ENCODE data around the gene ARL2. TPM values are rescaled to one million over a fixed set of nuclear protein-coding genes. Genes with fewer than 3 reads are reported as not detected.

ARL2 gene
- total and polyA plus RNA-seq, 2 experiments from 2014 or later = 115 to 155 TPM

DNA sequence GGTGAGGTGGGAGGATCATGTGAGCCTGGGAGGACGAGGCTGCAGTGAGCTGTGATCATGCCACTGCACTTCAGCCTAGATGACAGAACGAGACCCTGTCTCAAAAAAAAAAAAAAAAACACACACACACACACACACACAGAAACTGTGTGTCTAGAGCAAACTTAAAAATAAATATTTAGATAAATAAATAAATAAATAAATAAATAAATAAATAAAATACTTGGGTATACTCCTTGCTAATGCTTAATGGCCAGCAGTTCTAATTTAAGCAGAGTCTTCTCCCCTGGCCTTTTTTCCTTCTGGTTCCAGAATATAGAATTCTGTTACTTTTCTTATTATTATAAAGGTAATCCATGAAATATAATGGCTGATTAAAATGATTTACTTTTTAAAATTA lies 5.1 kb upstream of the ARL2 start:
- Histone ChIP-seq H3K27ac (no peak overlapping the region), H3K4me2 (ENCODE audit: unreplicated experiment) (no peak overlapping the region), H2AFZ (no peak overlapping the region), H3F3A (ENCODE audit: insufficient read depth) (peaks cover 7% of the 10 kb centered on the region; the same call in 1 of the 2 replicates), H3K9ac (no peak overlapping the region), H3K9me2 (ENCODE audit: insufficient read depth) (no peaks in the 10 kb centered on the region), H3K36me3 (ENCODE audit: low read depth) (no peaks in the 10 kb centered on the region), H3K27me3 (replicated peaks; ENCODE audit: insufficient read depth) (no peaks in the 10 kb centered on the region), H3K4me3 (no peak overlapping the region), H4K20me1 (ENCODE audit: insufficient read depth) (no peaks in the 10 kb centered on the region), H3K9me3 (ENCODE audit: low read depth) (no peaks in the 10 kb centered on the region), H3K4me1 (ENCODE audit: insufficient read depth) (peaks cover 32% of the 10 kb centered on the region), H3K79me2 (ENCODE audit: insufficient read depth) (no peaks in the 10 kb centered on the region)
- TF ChIP-seq EZH2phosphoT487 (IDR thresholded peaks at IDR 0.05; ENCODE audit: insufficient read depth, low read depth) (no peak), EZH2 (IDR thresholded peaks at IDR 0.05; ENCODE audit: insufficient read depth, poor library complexity, severe bottlenecking) (no peak)
- WGBS, 2 experiments (ENCODE audit: low coverage in 1 of 2, low lambda C conversion rate in 2 of 2, missing lambda C conversion rate in 2 of 2) = 93 to 98% methylated on average over 2 of the region's 2 CpGs
- no peak for DNase-seq
- in situ Hi-C loops (cut with MboI) = no loop called here

DNA sequence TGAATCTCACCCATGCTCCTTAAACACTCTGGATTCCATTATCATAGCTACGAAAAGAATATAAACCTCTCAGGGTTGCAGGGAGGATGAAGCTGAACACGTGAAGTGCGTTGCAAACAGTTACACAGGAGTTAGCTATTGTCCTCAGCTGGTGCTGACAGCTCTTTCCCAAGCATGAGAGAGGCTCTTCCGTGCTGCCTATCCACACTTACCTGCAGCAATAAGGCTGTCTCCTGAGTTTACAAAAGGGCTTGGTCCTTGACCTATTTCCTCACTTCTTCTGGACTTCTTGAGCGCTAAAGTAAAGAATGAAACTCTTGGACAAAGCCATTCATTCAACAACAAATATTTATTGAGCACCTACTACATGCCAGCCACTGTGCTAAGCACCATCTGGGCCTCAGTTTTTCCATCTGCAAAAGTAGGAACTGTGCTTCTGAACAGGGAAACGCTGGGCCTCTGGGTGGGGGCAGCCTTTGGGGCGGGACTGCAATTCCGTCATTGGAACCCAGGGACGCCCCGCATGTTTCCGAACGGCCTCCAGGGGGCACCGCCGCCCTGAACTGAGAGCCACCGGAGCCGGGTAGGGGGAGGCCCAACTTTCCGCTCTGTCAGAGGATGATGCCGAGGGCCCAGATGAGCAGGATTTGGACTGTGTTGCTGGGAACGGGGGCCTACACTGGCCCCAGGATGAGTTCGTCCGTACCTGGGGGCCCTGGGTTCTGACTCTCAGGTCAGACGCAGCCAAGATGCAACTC lies 651 bp upstream of the ARL2 start:
- H3F3A ChIP-seq (ENCODE audit: insufficient read depth) = 0 out of 2 replicates have a peak, but pooled peaks cover 3% of the 10 kb centered on the region
- peak overlapping the region; percentile 83 for H3K4me3 ChIP-seq
- TF ChIP-seq EZH2 (IDR thresholded peaks at IDR 0.05; ENCODE audit: insufficient read depth, poor library complexity, severe bottlenecking) (no peak), EZH2phosphoT487 (IDR thresholded peaks at IDR 0.05; ENCODE audit: insufficient read depth, low read depth) (no peak)
- in situ Hi-C loops (cut with MboI) = no loop called here
- no peaks in the 10 kb centered on the region for H4K20me1 ChIP-seq (ENCODE audit: insufficient read depth)
- H3K9me2 ChIP-seq (ENCODE audit: insufficient read depth) = no peaks in the 10 kb centered on the region
- peak; percentile 94 for DNase-seq
- no peaks in the 10 kb centered on the region for H3K9me3 ChIP-seq (ENCODE audit: low read depth)
- H3K4me2 ChIP-seq (ENCODE audit: unreplicated experiment) = peak overlapping the region; percentile 96
- 13 to 19% methylated on average over 16 to 22 of the region's 22 CpGs for WGBS, 2 experiments (ENCODE audit: low coverage in 1 of 2, low lambda C conversion rate in 2 of 2, missing lambda C conversion rate in 2 of 2)
- peaks cover 18% of the 10 kb centered on the region for H3K79me2 ChIP-seq (ENCODE audit: insufficient read depth)
- no peaks in the 10 kb centered on the region for H3K27me3 ChIP-seq (replicated peaks; ENCODE audit: insufficient read depth)
- no peaks in the 10 kb centered on the region for H3K36me3 ChIP-seq (ENCODE audit: low read depth)
- peak overlapping the region; percentile 97 for H3K27ac ChIP-seq
- H3K4me1 ChIP-seq (ENCODE audit: insufficient read depth) = peaks cover 7% of the 10 kb centered on the region; the same call in 1 of the 2 replicates
- H3K9ac ChIP-seq = peak overlapping the region; percentile 96
- H2AFZ ChIP-seq = peak overlapping the region; percentile 97

DNA sequence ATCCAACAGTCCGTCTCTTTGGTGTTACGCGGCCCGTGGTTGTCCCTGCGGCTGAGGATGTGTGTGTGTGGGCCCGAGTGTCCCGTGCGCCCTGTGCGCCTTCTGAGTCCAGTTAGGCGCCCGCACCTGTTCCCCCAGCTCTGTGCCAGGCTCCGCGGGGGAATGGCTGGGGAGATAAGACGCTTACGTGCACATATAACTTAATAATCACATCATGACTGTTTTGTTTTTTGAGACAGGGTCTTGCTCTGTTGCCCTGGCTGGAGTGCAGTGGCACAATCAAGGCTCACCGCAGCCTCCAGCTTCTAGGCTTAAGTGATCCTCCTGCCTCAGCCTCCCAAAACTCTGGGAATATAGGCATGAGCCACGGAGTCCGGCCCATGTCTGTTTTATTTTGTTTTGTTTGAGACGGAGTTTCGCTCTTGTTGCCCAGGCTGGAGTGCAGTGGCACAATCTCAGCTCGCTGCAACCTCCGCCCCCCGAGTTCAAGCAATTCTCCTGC lies 817 bp downstream of the ARL2 start:
- Histone ChIP-seq H3K4me3 (peak overlapping the region; percentile 83), H3K4me1 (ENCODE audit: insufficient read depth) (peaks cover 6% of the 10 kb centered on the region; the same call in 1 of the 2 replicates), H3K9ac (peak overlapping the region; percentile 96), H2AFZ (peak overlapping the region; percentile 97), H3K27me3 (replicated peaks; ENCODE audit: insufficient read depth) (no peaks in the 10 kb centered on the region), H3K27ac (peak overlapping the region; percentile 97), H4K20me1 (ENCODE audit: insufficient read depth) (no peaks in the 10 kb centered on the region), H3K79me2 (ENCODE audit: insufficient read depth) (peaks cover 18% of the 10 kb centered on the region), H3K4me2 (ENCODE audit: unreplicated experiment) (peak overlapping the region; percentile 56), H3K9me2 (ENCODE audit: insufficient read depth) (no peaks in the 10 kb centered on the region), H3K36me3 (ENCODE audit: low read depth) (no peaks in the 10 kb centered on the region), H3K9me3 (ENCODE audit: low read depth) (no peaks in the 10 kb centered on the region), H3F3A (ENCODE audit: insufficient read depth) (0 out of 2 replicates have a peak, but pooled peaks cover 3% of the 10 kb centered on the region)
- no peak for DNase-seq
- in situ Hi-C loops (cut with MboI) = no loop called here
- 24 to 32% methylated on average over 20 to 23 of the region's 23 CpGs for WGBS, 2 experiments (ENCODE audit: low coverage in 1 of 2, low lambda C conversion rate in 2 of 2, missing lambda C conversion rate in 2 of 2)
- TF ChIP-seq EZH2 (IDR thresholded peaks at IDR 0.05; ENCODE audit: insufficient read depth, poor library complexity, severe bottlenecking) = no peak

DNA sequence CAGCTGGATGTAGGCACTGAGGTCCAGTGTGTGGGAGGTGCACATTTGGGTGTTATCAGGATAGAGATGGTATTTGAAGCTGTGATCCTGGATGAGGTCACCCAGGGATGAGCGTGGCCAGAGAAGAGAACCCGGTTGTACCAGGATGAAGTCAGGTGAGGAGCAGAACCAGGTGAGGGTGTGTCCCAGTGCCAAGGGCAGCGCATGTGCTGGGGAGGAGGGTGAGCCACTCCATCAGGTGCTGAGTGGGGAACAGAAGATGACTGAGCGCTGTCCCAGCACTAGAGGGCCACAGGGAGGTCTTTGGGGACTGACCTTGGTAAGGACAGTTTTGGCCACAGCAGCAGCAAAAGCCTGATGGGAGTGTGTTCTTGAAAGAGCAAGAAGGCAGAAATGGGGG lies 2.7 kb downstream of the ARL2 start:
- no peaks in the 10 kb centered on the region for H3K36me3 ChIP-seq (ENCODE audit: low read depth)
- H3F3A ChIP-seq (ENCODE audit: insufficient read depth) = no peaks in the 10 kb centered on the region
- H2AFZ ChIP-seq = no peak overlapping the region
- no peaks in the 10 kb centered on the region for H3K27me3 ChIP-seq (replicated peaks; ENCODE audit: insufficient read depth)
- H3K9ac ChIP-seq = no peak overlapping the region
- H3K9me2 ChIP-seq (ENCODE audit: insufficient read depth) = no peaks in the 10 kb centered on the region
- DNase-seq = no peak
- WGBS, 2 experiments (ENCODE audit: low coverage in 1 of 2, low lambda C conversion rate in 2 of 2, missing lambda C conversion rate in 2 of 2) = 85 to 86% methylated on average over 4 of the region's 4 CpGs
- H3K4me1 ChIP-seq (ENCODE audit: insufficient read depth) = peaks cover 6% of the 10 kb centered on the region; the same call in 1 of the 2 replicates
- H4K20me1 ChIP-seq (ENCODE audit: insufficient read depth) = no peaks in the 10 kb centered on the region
- H3K79me2 ChIP-seq (ENCODE audit: insufficient read depth) = peaks cover 18% of the 10 kb centered on the region
- no peak overlapping the region for H3K4me2 ChIP-seq (ENCODE audit: unreplicated experiment)
- in situ Hi-C loops (cut with MboI) = no loop called here
- no peak overlapping the region for H3K27ac ChIP-seq
- H3K9me3 ChIP-seq (ENCODE audit: low read depth) = no peaks in the 10 kb centered on the region
- no peak for TF ChIP-seq EZH2 (IDR thresholded peaks at IDR 0.05; ENCODE audit: insufficient read depth, poor library complexity, severe bottlenecking)
- TF ChIP-seq EZH2phosphoT487 (IDR thresholded peaks at IDR 0.05; ENCODE audit: insufficient read depth, low read depth) = no peak
- H3K4me3 ChIP-seq = no peak overlapping the region
